ENCODE data around the gene LILRA6. TPM values are rescaled to one million over a fixed set of nuclear protein-coding genes. Genes with fewer than 3 reads are reported as not detected.
"Not testable (repeated sequence)": the region's sequence is repeated elsewhere in the genome, so short reads cannot be mapped to it uniquely, and the experiment has no call there.

Gene LILRA6
- total RNA-seq, 1 donor: not detected

GRCh38 chr19:54233941-54234340, 8.6 kb downstream of the LILRA6 start:
- H3K9me3 ChIP-seq (ENCODE audit: low read depth, low read length): no peaks in the 10 kb centered on the region
- no peak overlapping the region for H3K4me2 ChIP-seq (ENCODE audit: insufficient read depth, low read length)
- no peak overlapping the region for H3K27ac ChIP-seq (ENCODE audit: low read depth, low read length)
- DNase-seq (ENCODE audit: insufficient read length, low spot score, missing footprints): peak; percentile 19
- no peaks in the 10 kb centered on the region for H3K4me1 ChIP-seq (ENCODE audit: insufficient read depth, low read length)
- no peaks in the 10 kb centered on the region for H3K79me2 ChIP-seq (ENCODE audit: insufficient read depth, low read length)
- H2AFZ ChIP-seq (ENCODE audit: low read length): no peak overlapping the region
- no peaks in the 10 kb centered on the region for H3K36me3 ChIP-seq (ENCODE audit: insufficient read depth, low read length)
- no peaks in the 10 kb centered on the region for H4K20me1 ChIP-seq (ENCODE audit: insufficient read depth, low read length)
- H3K27me3 ChIP-seq (ENCODE audit: insufficient read depth, low read length): peaks cover 4% of the 10 kb centered on the region
- H3K4me3 ChIP-seq (ENCODE audit: insufficient read depth, low read length): no peak overlapping the region
- no peak for TF ChIP-seq CTCF (IDR thresholded peaks at IDR 0.05; ENCODE audit: extremely low read depth, low read depth, low read length)

- Histone ChIP-seq H2AFZ (ENCODE audit: low read length) (no peak overlapping the region), H3K4me3 (ENCODE audit: insufficient read depth, low read length) (no peak overlapping the region), H3K4me1 (ENCODE audit: insufficient read depth, low read length) (no peaks in the 10 kb centered on the region), H3K9me3 (ENCODE audit: low read depth, low read length) (no peaks in the 10 kb centered on the region), H3K27ac (ENCODE audit: low read depth, low read length) (no peak overlapping the region), H3K27me3 (ENCODE audit: insufficient read depth, low read length) (peaks cover 2% of the 10 kb centered on the region), H3K36me3 (ENCODE audit: insufficient read depth, low read length) (no peaks in the 10 kb centered on the region), H3K4me2 (ENCODE audit: insufficient read depth, low read length) (no peak overlapping the region), H4K20me1 (ENCODE audit: insufficient read depth, low read length) (no peaks in the 10 kb centered on the region), H3K79me2 (ENCODE audit: insufficient read depth, low read length) (no peaks in the 10 kb centered on the region)
- peak; percentile 91 for DNase-seq (ENCODE audit: insufficient read length, low spot score, missing footprints)
- peak; percentile 91 for TF ChIP-seq CTCF (IDR thresholded peaks at IDR 0.05; ENCODE audit: extremely low read depth, low read depth, low read length)
Measured at GRCh38 chr19:54231077-54231931, 11.3 kb downstream of the LILRA6 start.

- no peak overlapping the region for H2AFZ ChIP-seq (ENCODE audit: low read length)
- no peaks in the 10 kb centered on the region for H4K20me1 ChIP-seq (ENCODE audit: insufficient read depth, low read length)
- peaks cover 2% of the 10 kb centered on the region for H3K27me3 ChIP-seq (ENCODE audit: insufficient read depth, low read length)
- H3K4me2 ChIP-seq (ENCODE audit: insufficient read depth, low read length): no peak overlapping the region
- H3K79me2 ChIP-seq (ENCODE audit: insufficient read depth, low read length): no peaks in the 10 kb centered on the region
- no peaks in the 10 kb centered on the region for H3K36me3 ChIP-seq (ENCODE audit: insufficient read depth, low read length)
- H3K4me1 ChIP-seq (ENCODE audit: insufficient read depth, low read length): no peaks in the 10 kb centered on the region
- peak; percentile 17 for DNase-seq (ENCODE audit: insufficient read length, low spot score, missing footprints)
- no peak overlapping the region for H3K27ac ChIP-seq (ENCODE audit: low read depth, low read length)
- H3K4me3 ChIP-seq (ENCODE audit: insufficient read depth, low read length): no peak overlapping the region
- no peak for TF ChIP-seq CTCF (IDR thresholded peaks at IDR 0.05; ENCODE audit: extremely low read depth, low read depth, low read length)
- H3K9me3 ChIP-seq (ENCODE audit: low read depth, low read length): no peaks in the 10 kb centered on the region
Measured at GRCh38 chr19:54230031-54230430, 12.6 kb downstream of the LILRA6 start.

- peaks cover 2% of the 10 kb centered on the region for H3K27me3 ChIP-seq (ENCODE audit: insufficient read depth, low read length)
- peak; percentile 17 for DNase-seq (ENCODE audit: insufficient read length, low spot score, missing footprints)
- H3K9me3 ChIP-seq (ENCODE audit: low read depth, low read length): no peaks in the 10 kb centered on the region
- no peak for TF ChIP-seq CTCF (IDR thresholded peaks at IDR 0.05; ENCODE audit: extremely low read depth, low read depth, low read length)
- H2AFZ ChIP-seq (ENCODE audit: low read length): no peak overlapping the region
- no peaks in the 10 kb centered on the region for H4K20me1 ChIP-seq (ENCODE audit: insufficient read depth, low read length)
- H3K4me3 ChIP-seq (ENCODE audit: insufficient read depth, low read length): no peak overlapping the region
- H3K4me1 ChIP-seq (ENCODE audit: insufficient read depth, low read length): no peaks in the 10 kb centered on the region
- no peak overlapping the region for H3K27ac ChIP-seq (ENCODE audit: low read depth, low read length)
- no peak overlapping the region for H3K4me2 ChIP-seq (ENCODE audit: insufficient read depth, low read length)
- no peaks in the 10 kb centered on the region for H3K36me3 ChIP-seq (ENCODE audit: insufficient read depth, low read length)
- no peaks in the 10 kb centered on the region for H3K79me2 ChIP-seq (ENCODE audit: insufficient read depth, low read length)
Measured at GRCh38 chr19:54229146-54229545, 13.4 kb downstream of the LILRA6 start.

GRCh38 chr19:54224619-54225018, 18.0 kb downstream of the LILRA6 start:
- H3K9me3 ChIP-seq (ENCODE audit: low read depth, low read length); H3K4me2 ChIP-seq (ENCODE audit: insufficient read depth, low read length); H3K27me3 ChIP-seq (ENCODE audit: insufficient read depth, low read length); H3K79me2 ChIP-seq (ENCODE audit: insufficient read depth, low read length); H3K4me3 ChIP-seq (ENCODE audit: insufficient read depth, low read length); H3K4me1 ChIP-seq (ENCODE audit: insufficient read depth, low read length); H3K27ac ChIP-seq (ENCODE audit: low read depth, low read length); H3K36me3 ChIP-seq (ENCODE audit: insufficient read depth, low read length); H2AFZ ChIP-seq (ENCODE audit: low read length); H4K20me1 ChIP-seq (ENCODE audit: insufficient read depth, low read length): not testable (repeated sequence)
- DNase-seq (ENCODE audit: insufficient read length, low spot score, missing footprints): peak; percentile 9

GRCh38 chr19:54223937-54224281, 18.7 kb downstream of the LILRA6 start:
- H3K27me3 ChIP-seq (ENCODE audit: insufficient read depth, low read length); H3K4me1 ChIP-seq (ENCODE audit: insufficient read depth, low read length); H3K27ac ChIP-seq (ENCODE audit: low read depth, low read length); H3K4me2 ChIP-seq (ENCODE audit: insufficient read depth, low read length); H3K36me3 ChIP-seq (ENCODE audit: insufficient read depth, low read length); H4K20me1 ChIP-seq (ENCODE audit: insufficient read depth, low read length); H3K4me3 ChIP-seq (ENCODE audit: insufficient read depth, low read length); H2AFZ ChIP-seq (ENCODE audit: low read length); DNase-seq (ENCODE audit: insufficient read length, low spot score, missing footprints); H3K79me2 ChIP-seq (ENCODE audit: insufficient read depth, low read length); H3K9me3 ChIP-seq (ENCODE audit: low read depth, low read length): not testable (repeated sequence)

Measured in osteoblast (primary cell).